GM10248 (cell line): Measurements from ENCODE around the gene LTF.

ENCODE experiments used
- CTCF ChIA-PET: fragments of 300-600 bp; sonication (Branson Sonifier 250); formaldehyde crosslinking; extraction: SDS; loops from one replicate; lab custom pipeline; 2021; ENCODE audit warnings: antibody characterized with exemption; lab: Yijun Ruan, JAX
- POLR2A ChIA-PET: fragments of 350-650 bp; sonication (Branson Sonifier 250); formaldehyde crosslinking; extraction: SDS; loops from one replicate; lab custom pipeline; 2020; ENCODE audit warnings: antibody characterized with exemption; lab: Yijun Ruan, JAX
- DNase-seq: peaks from one replicate; pipeline ENCODE4 v3.0.0; 2012; ENCODE audit errors: extremely low spot score
- CTCF ChIP-seq: IDR thresholded peaks from 2 replicates; pipeline ENCODE4 v1.5.1; 2012; ENCODE audit warnings: mild to moderate bottlenecking, low read depth; ENCODE audit errors: extremely low read depth, missing control alignments, control extremely low read depth

LTF gene

GRCh38 chr3:46399557-46399956 is 65.1 kb downstream of the LTF start:
- POLR2A ChIA-PET: no interaction called here
- TF ChIP-seq CTCF: no peak
- DNase-seq: no peak
- CTCF ChIA-PET: interaction anchor here (1.1 to 1.6 kb wide), 3 partner anchors 11 to 266 kb away, joined by 3 to 4 read pairs (median 3); no protein-coding TSS in a partner anchor

- TF ChIP-seq CTCF: no peak
- ChIA-PET POLR2A (no interaction called here), CTCF (interaction anchor here (1.6 kb wide), 1 partner anchor 265 kb away, joined by 3 read pairs; no protein-coding TSS in a partner anchor)
- DNase-seq: no peak
These were observed 65.6 kb downstream of the LTF start for GRCh38 chr3:46399098-46399497.

- no peak for DNase-seq
- no peak for TF ChIP-seq CTCF
- POLR2A ChIA-PET: no interaction called here
- CTCF ChIA-PET: interaction anchor here (1.0 to 1.6 kb wide), 2 partner anchors 10 to 264 kb away, joined by 3 to 4 read pairs; no protein-coding TSS in a partner anchor
These were observed 66.3 kb downstream of the LTF start for GRCh38 chr3:46398186-46398955.

GRCh38 chr3:46397111-46397510 is 67.6 kb downstream of the LTF start:
- ChIA-PET CTCF (no interaction called here), POLR2A (no interaction called here)
- DNase-seq: no peak
- no peak for TF ChIP-seq CTCF

GRCh38 chr3:46395766-46396530 is 68.8 kb downstream of the LTF start:
- ChIA-PET CTCF (no interaction called here), POLR2A (no interaction called here)
- no peak for DNase-seq
- no peak for TF ChIP-seq CTCF

- POLR2A ChIA-PET: no interaction called here
- CTCF ChIA-PET: no interaction called here
- DNase-seq: no peak
- peak; percentile 30 for TF ChIP-seq CTCF
These were observed 69.5 kb downstream of the LTF start for GRCh38 chr3:46395210-46395661.
